Measurements from ENCODE around the gene ARL6.

- TF ChIP-seq POLR2AphosphoS5 (IDR thresholded peaks at IDR 0.05; ENCODE audit: borderline replicate concordance, low read depth, low read length): no peak
- TF ChIP-seq EZH2 (IDR thresholded peaks at IDR 0.05): no peak
Observed at GRCh38 chr3:97719156-97719821, 45.3 kb upstream of the ARL6 start.
